HL-60 (cell line): ENCODE results near the gene RTN4RL2.

Experiments used
- DNase-seq, 2 experiments: peaks; one replicate each; pipeline ENCODE4 v3.0.0-alpha.2; 2010 to 2020; ENCODE audit warnings: low read depth in 1 of 2, low spot score in 1 of 2
- H3K27ac ChIP-seq: fragments of 250-450 bp; sonication (Bioruptor Pico); replicated peaks from 2 replicates; pipeline ENCODE4 v1.5.1; 2020; ENCODE audit warnings: mild to moderate bottlenecking, moderate library complexity
- H3K27me3 ChIP-seq: fragments of 250-450 bp; sonication (Bioruptor Pico); 2 replicates; pipeline ENCODE4 v1.5.1; 2021; ENCODE audit warnings: mild to moderate bottlenecking, moderate library complexity; ENCODE audit not compliant: insufficient read depth, poor library complexity, severe bottlenecking
- H3K4me3 ChIP-seq: replicated peaks from 2 replicates; pipeline ENCODE4 v1.5.1; 2011; ENCODE audit warnings: mild to moderate bottlenecking, control low read depth, low read length; ENCODE audit not compliant: insufficient read depth
- GABPA ChIP-seq: IDR thresholded peaks from 2 replicates; pipeline ENCODE4 v1.6.1; 2012; ENCODE audit warnings: low read depth
- POLR2AphosphoS5 ChIP-seq: IDR thresholded peaks from 2 replicates; pipeline ENCODE4 v1.6.1; 2012; ENCODE audit warnings: low read depth
- SPI1 ChIP-seq: IDR thresholded peaks from 2 replicates; pipeline ENCODE4 v1.6.1; 2012; ENCODE audit warnings: low read depth, mild to moderate bottlenecking, borderline replicate concordance
- TF ChIP-seq, protein P1 (sequence below): IDR thresholded peaks from 2 replicates; pipeline ENCODE4 v1.6.1; 2012; ENCODE audit warnings: low read depth; ENCODE audit not compliant: insufficient replicate concordance
- TF ChIP-seq, protein P2 (sequence below): IDR thresholded peaks from one replicate; pipeline ENCODE4 v1.5.1; 2011; ENCODE audit warnings: low read length, control low read depth, inconsistent platforms; ENCODE audit not compliant: insufficient read depth

The RTN4RL2 gene

DNA sequence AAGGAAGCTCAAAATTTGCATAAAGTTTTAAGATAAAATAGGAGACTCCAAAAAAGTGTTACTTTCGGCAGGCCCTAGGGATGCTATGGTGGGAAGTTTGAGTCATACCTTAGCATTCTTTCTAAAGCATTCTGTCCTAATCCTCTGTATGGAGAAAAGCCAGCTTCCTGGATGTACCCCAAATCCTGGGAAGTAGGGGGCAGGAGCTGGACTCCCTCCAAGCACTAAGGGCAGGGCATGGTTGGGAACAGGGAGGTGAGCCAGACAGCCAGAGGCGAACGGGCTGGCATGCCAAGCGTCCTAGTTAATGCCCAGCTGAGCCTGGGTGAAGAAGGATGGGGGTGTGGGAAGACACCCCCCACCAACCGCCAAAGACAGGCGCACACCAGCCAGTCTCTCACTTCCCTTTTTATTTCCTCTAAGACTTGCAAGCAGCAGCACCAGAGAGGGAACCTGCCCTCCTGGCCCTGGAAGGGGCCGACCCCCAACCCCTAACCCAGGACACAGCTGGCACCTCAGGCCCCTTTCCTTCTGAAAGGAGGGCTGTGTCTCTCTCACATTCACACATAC lies 23.9 kb downstream of the RTN4RL2 start:
- no peak for TF ChIP-seq GABPA
- TF ChIP-seq POLR2AphosphoS5: peak; percentile 87
- TF ChIP-seq SPI1: peak; percentile 99
- TF ChIP-seq, protein P1, sequence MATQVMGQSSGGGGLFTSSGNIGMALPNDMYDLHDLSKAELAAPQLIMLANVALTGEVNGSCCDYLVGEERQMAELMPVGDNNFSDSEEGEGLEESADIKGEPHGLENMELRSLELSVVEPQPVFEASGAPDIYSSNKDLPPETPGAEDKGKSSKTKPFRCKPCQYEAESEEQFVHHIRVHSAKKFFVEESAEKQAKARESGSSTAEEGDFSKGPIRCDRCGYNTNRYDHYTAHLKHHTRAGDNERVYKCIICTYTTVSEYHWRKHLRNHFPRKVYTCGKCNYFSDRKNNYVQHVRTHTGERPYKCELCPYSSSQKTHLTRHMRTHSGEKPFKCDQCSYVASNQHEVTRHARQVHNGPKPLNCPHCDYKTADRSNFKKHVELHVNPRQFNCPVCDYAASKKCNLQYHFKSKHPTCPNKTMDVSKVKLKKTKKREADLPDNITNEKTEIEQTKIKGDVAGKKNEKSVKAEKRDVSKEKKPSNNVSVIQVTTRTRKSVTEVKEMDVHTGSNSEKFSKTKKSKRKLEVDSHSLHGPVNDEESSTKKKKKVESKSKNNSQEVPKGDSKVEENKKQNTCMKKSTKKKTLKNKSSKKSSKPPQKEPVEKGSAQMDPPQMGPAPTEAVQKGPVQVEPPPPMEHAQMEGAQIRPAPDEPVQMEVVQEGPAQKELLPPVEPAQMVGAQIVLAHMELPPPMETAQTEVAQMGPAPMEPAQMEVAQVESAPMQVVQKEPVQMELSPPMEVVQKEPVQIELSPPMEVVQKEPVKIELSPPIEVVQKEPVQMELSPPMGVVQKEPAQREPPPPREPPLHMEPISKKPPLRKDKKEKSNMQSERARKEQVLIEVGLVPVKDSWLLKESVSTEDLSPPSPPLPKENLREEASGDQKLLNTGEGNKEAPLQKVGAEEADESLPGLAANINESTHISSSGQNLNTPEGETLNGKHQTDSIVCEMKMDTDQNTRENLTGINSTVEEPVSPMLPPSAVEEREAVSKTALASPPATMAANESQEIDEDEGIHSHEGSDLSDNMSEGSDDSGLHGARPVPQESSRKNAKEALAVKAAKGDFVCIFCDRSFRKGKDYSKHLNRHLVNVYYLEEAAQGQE: no peak
- TF ChIP-seq, protein P2, sequence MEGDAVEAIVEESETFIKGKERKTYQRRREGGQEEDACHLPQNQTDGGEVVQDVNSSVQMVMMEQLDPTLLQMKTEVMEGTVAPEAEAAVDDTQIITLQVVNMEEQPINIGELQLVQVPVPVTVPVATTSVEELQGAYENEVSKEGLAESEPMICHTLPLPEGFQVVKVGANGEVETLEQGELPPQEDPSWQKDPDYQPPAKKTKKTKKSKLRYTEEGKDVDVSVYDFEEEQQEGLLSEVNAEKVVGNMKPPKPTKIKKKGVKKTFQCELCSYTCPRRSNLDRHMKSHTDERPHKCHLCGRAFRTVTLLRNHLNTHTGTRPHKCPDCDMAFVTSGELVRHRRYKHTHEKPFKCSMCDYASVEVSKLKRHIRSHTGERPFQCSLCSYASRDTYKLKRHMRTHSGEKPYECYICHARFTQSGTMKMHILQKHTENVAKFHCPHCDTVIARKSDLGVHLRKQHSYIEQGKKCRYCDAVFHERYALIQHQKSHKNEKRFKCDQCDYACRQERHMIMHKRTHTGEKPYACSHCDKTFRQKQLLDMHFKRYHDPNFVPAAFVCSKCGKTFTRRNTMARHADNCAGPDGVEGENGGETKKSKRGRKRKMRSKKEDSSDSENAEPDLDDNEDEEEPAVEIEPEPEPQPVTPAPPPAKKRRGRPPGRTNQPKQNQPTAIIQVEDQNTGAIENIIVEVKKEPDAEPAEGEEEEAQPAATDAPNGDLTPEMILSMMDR: no peak
- Histone ChIP-seq H3K27ac (peak overlapping the region; percentile 86), H3K27me3 (no peaks in the 10 kb centered on the region), H3K4me3 (no peak overlapping the region)
- peak; percentile 79 to 92 for DNase-seq

DNA sequence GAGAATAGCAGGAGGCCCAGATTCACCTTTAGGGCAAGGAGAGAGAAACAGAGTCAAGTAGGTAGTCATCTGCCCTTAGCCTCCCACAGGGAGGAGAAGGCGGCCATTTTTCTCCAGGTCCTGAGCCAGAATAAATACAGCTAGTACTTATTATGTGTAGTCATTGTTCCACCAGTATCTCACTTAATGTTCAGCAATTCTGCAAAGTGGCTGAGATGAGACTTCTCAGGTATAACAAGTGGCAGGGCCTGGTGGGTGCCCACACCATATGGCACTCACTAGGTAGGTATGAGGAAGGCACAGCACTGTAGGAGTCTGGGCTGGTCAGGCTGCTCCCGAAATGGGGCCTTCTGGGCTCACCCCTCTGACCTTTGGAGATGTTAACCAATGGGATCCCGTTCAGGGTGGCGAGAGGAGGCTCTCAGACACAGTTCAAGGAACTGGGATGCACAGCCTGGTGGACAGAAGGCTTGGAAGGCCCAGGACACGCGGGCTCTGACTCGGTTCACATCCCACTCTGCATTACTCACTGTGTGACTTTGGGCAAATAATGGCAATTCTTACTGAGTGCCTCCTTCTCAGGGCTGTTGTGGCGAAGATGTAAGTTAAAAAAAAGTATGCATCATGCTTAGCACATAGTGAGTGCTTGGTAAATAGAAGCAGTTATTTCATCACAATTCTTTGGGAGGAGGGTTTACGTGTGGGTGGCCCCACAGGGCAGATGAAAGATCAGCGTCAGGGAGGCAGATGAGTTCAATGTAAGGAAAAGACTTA lies 25.1 kb downstream of the RTN4RL2 start:
- DNase-seq: peak in 1 of 2 experiments; percentile 84
- peak overlapping the region; percentile 86 for H3K27ac ChIP-seq
- H3K27me3 ChIP-seq: no peaks in the 10 kb centered on the region
- no peak overlapping the region for H3K4me3 ChIP-seq
- TF ChIP-seq SPI1 (no peak), GABPA (no peak), POLR2AphosphoS5 (no peak; the same call in 1 of the 2 replicates)
- TF ChIP-seq, protein P1: no peak
- TF ChIP-seq, protein P2: no peak

DNA sequence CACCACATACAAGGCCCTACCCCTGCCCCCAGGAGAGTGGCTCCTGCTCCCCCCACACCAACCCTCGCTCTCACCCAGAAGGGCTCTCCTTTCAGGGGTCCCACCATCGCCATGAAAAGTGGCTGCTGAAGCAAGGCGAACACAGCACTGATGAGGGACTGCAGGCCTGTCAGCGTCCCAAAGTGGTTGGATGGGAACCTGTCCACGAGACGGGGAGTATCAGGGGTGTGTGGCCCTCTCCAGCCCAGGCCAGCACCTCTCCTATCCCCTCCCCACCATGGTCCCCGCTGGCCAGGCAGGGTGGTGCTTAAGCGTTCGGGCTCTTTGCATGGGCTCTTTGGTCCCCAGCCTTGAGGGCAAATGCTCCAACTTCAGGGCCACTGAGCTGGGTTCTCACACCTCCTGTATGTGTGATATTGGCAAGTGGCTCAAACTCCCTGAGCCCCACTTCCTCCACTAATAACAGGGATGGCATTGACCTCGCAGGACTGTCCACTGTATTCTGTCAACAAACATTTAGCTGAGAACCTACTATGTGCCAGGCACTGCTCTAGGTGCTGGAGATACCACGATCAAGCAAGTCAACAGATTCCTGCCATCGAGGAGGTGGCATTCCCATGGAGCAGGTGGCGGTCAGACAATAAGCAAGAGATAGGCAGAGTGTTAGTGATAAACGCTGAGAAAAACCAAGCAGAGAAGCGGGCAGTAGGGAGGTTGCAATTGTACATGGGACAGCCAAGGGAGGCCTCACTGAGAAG lies 26.9 kb downstream of the RTN4RL2 start:
- H3K27ac ChIP-seq: peak overlapping the region; percentile 86
- no peak; the same call in 1 of the 2 replicates for TF ChIP-seq POLR2AphosphoS5
- no peak for TF ChIP-seq GABPA
- TF ChIP-seq, protein P2: no peak
- TF ChIP-seq SPI1: no peak
- TF ChIP-seq, protein P1: no peak
- no peaks in the 10 kb centered on the region for H3K27me3 ChIP-seq
- no peak overlapping the region for H3K4me3 ChIP-seq
- DNase-seq: no peak
